ENCODE measurements around the gene CIB2. TPM values are rescaled to one million over a fixed set of nuclear protein-coding genes. Genes with fewer than 3 reads are reported as not detected.

Gene CIB2
- polyA plus RNA-seq, 1 donor (not counting 4 experiments of a cell fraction or from before 2014, with no cell fraction given) = 4.1 TPM

GRCh38 chr15:78133801-78134200 lies 2.6 kb upstream of the CIB2 start:
- dilution Hi-C loops (cut with MboI; ENCODE audit: extremely low pct_ligation_motif_present, low sequenced_read_pairs) = no loop called here

GRCh38 chr15:78130466-78131294 lies 565 bp downstream of the CIB2 start:
- H3K36me3 ChIP-seq (ENCODE audit: control insufficient read depth in 2 of 2, extremely low read depth in 1 of 2, insufficient read depth in 2 of 2, low read length in 2 of 2) = no peaks in the 10 kb centered on the region
- no peaks in the 10 kb centered on the region for H3K79me2 ChIP-seq (ENCODE audit: control insufficient read depth, insufficient read depth, low read length)
- H3K27me3 ChIP-seq (ENCODE audit: control insufficient read depth, extremely low read depth, insufficient read depth, low read length) = no peaks in the 10 kb centered on the region
- DNase-seq (ENCODE audit: low read depth, low spot score) = no peak
- TF ChIP-seq CTCF (optimal IDR thresholded peaks at IDR 0.05 in 1 of 3, IDR thresholded peaks at IDR 0.05 in 1 of 3, conservative IDR thresholded peaks at IDR 0.05 in 1 of 3; ENCODE audit: extremely low read depth in 1 of 3, insufficient read depth in 2 of 3, low read length in 3 of 3) (no peak), EZH2 (IDR thresholded peaks at IDR 0.05; ENCODE audit: low read length) (no peak)
- H3K4me3 ChIP-seq (ENCODE audit: control insufficient read depth in 2 of 3, extremely low read depth in 1 of 3, insufficient read depth in 2 of 3, low read depth in 1 of 3, low read length in 3 of 3) = peak overlapping the region; percentile 48 to 75 (median 66)
- no peaks in the 10 kb centered on the region for H3K9me1 ChIP-seq (ENCODE audit: control insufficient read depth, extremely low read depth, insufficient read depth, low read length)
- no peaks in the 10 kb centered on the region for H3K9me3 ChIP-seq (ENCODE audit: control insufficient read depth, low read depth, low read length)
- H3K4me1 ChIP-seq (ENCODE audit: control insufficient read depth, extremely low read depth, insufficient read depth, low read length) = peaks cover 33% of the 10 kb centered on the region
- peak overlapping the region; percentile 79 for H3K9ac ChIP-seq (ENCODE audit: control insufficient read depth, extremely low read depth, insufficient read depth, low read length)
- peak overlapping the region; percentile 72 for H3K4me2 ChIP-seq (ENCODE audit: control insufficient read depth, extremely low read depth, insufficient read depth, low read depth, low read length)
- dilution Hi-C loops (cut with MboI; ENCODE audit: extremely low pct_ligation_motif_present, low sequenced_read_pairs) = no loop called here
- H3K27ac ChIP-seq (ENCODE audit: control insufficient read depth, insufficient read depth, low read length) = no peak overlapping the region
- H2AFZ ChIP-seq (ENCODE audit: control insufficient read depth, low read length) = no peak overlapping the region
- no peaks in the 10 kb centered on the region for H4K20me1 ChIP-seq (ENCODE audit: control insufficient read depth, extremely low read depth, insufficient read depth, low read length)
- FAIRE-seq = no peak

More at GRCh38 chr15:78133801-78134200, 2.6 kb upstream of the CIB2 start:
- Histone ChIP-seq H3K27me3 (ENCODE audit: control insufficient read depth, extremely low read depth, insufficient read depth, low read length) (no peaks in the 10 kb centered on the region), H3K4me2 (ENCODE audit: control insufficient read depth, extremely low read depth, insufficient read depth, low read depth, low read length) (peak overlapping the region; percentile 46), H3K4me3 (ENCODE audit: control insufficient read depth in 2 of 3, extremely low read depth in 1 of 3, insufficient read depth in 2 of 3, low read depth in 1 of 3, low read length in 3 of 3) (no peak overlapping the region), H3K36me3 (ENCODE audit: control insufficient read depth in 2 of 2, extremely low read depth in 1 of 2, insufficient read depth in 2 of 2, low read length in 2 of 2) (no peaks in the 10 kb centered on the region), H3K4me1 (ENCODE audit: control insufficient read depth, extremely low read depth, insufficient read depth, low read length) (peaks cover 33% of the 10 kb centered on the region), H3K9ac (ENCODE audit: control insufficient read depth, extremely low read depth, insufficient read depth, low read length) (no peak overlapping the region), H3K9me3 (ENCODE audit: control insufficient read depth, low read depth, low read length) (no peaks in the 10 kb centered on the region), H4K20me1 (ENCODE audit: control insufficient read depth, extremely low read depth, insufficient read depth, low read length) (no peaks in the 10 kb centered on the region), H2AFZ (ENCODE audit: control insufficient read depth, low read length) (no peak overlapping the region), H3K27ac (ENCODE audit: control insufficient read depth, insufficient read depth, low read length) (peak overlapping the region; percentile 63), H3K79me2 (ENCODE audit: control insufficient read depth, insufficient read depth, low read length) (no peaks in the 10 kb centered on the region), H3K9me1 (ENCODE audit: control insufficient read depth, extremely low read depth, insufficient read depth, low read length) (no peaks in the 10 kb centered on the region)
- FAIRE-seq (peak; percentile 46), DNase-seq (ENCODE audit: low read depth, low spot score) (peak; percentile 85)
- TF ChIP-seq EZH2 (IDR thresholded peaks at IDR 0.05; ENCODE audit: low read length) = no peak
- TF ChIP-seq CTCF (optimal IDR thresholded peaks at IDR 0.05 in 1 of 3, IDR thresholded peaks at IDR 0.05 in 1 of 3, conservative IDR thresholded peaks at IDR 0.05 in 1 of 3; ENCODE audit: extremely low read depth in 1 of 3, insufficient read depth in 2 of 3, low read length in 3 of 3) = no peak

Measured in keratinocyte (primary cell).